Lower leg skin (tissue), 4 donors: Measurements from ENCODE around the gene P2RY4. TPM values are rescaled to one million over a fixed set of nuclear protein-coding genes. Genes with fewer than 3 reads are reported as not detected.
A peak's percentile ranks its signal among the peaks of the same experiment; 100 is the strongest.

Source experiments
- DNase-seq, 2 donors: peaks; one replicate each; pipeline ENCODE4 v3.0.0-alpha.2; 2019; ENCODE audit warnings: low spot score in 2 of 2
- H3K4me3 ChIP-seq: fragments of 200-600 bp; sonication (generic); 2 replicates; pipeline ENCODE4 v1.5.1; 2017; ENCODE audit warnings: mild to moderate bottlenecking, low read depth; ENCODE audit not compliant: poor library complexity, severe bottlenecking
- CTCF ChIP-seq, 3 donors: fragments of 450-650 bp; IDR thresholded peaks; one replicate each; pipeline ENCODE4 v1.5.1; 2016; ENCODE audit warnings: antibody characterized with exemption in 3 of 3, mild to moderate bottlenecking in 3 of 3, moderate library complexity in 2 of 3
- POLR2A ChIP-seq, 2 donors: fragments of 450-650 bp; IDR thresholded peaks; one replicate each; pipeline ENCODE4 v1.6.1; 2016 to 2017; ENCODE audit warnings: antibody characterized with exemption in 2 of 2, mild to moderate bottlenecking in 1 of 2, moderate library complexity in 1 of 2
- WGBS, 2 donors: methylation state at CpG; one replicate each; pipeline ENCODE4 v1.1.5; 2018; 5-methylcytosine and 5-hydroxymethylcytosine counted together
- intact Hi-C: fragments of 100-400 bp; cut with DNase I; formaldehyde crosslinking; loops from one replicate; pipeline ENCODE4 v1.15.0; 2023; ENCODE audit warnings: low total_unique reads
- total RNA-seq, 4 donors: library from RNA; depleted of rRNA; stranded (reverse); fragments of >200 nt; gene quantifications; one replicate each; pipeline ENCODE4 v1.1.0, GENCODE V29; 2016

P2RY4 gene
- total RNA-seq, 4 donors from 2014 or later, result 0.30 to 7.4 (median 3.9) TPM

- DNase-seq, result no peak
Measured at GRCh38 chrX:70264784-70265183, 4.8 kb upstream of the P2RY4 start.

DNA sequence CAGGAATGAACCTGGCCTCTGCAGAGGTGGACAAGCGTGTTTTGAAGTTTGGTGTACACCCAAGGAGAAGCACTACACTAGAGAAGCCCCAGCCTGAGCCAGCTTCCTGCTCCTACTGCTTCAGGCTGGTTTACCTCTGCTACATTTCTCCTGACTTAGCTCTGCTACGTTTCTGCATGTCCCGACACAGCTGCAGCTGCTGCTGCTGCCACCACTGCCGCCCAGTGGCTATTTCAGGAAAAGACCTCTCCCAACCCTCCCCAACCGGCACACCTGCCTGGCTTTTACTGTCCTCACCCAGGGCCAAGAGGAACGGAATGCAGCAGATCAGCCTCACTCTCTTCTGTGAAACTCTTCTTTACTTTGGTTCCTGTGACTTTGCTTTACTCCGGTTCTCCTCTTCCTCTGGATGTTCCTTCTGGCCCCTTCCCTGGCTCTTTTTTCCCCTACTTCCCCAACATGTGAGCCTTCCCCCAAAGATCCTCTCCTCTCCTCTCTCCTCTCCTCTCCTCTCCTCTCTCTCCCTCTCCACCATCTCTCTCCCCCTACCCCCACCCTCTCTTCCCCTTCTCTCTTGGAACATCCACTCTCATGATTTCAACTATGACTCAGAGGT lies 3.1 kb upstream of the P2RY4 start:
- peak in 1 of 2 donors; percentile 18 for DNase-seq
- TF ChIP-seq POLR2A (IDR thresholded peaks at IDR 0.05), result no peak
- TF ChIP-seq CTCF (IDR thresholded peaks at IDR 0.05), result no peak
- H3K4me3 ChIP-seq, result no peak overlapping the region
- intact Hi-C loops, result no loop called here
- 13 to 20% methylated on average over 7 of the region's 7 CpGs for WGBS, 2 donors

More at GRCh38 chrX:70264784-70265183, 4.8 kb upstream of the P2RY4 start:
- WGBS, 2 donors, result 62 to 65% methylated on average over 3 of the region's 3 CpGs
- TF ChIP-seq CTCF (IDR thresholded peaks at IDR 0.05) (no peak), POLR2A (IDR thresholded peaks at IDR 0.05) (no peak)
- intact Hi-C loops, result no loop called here
- H3K4me3 ChIP-seq, result no peak overlapping the region

DNA sequence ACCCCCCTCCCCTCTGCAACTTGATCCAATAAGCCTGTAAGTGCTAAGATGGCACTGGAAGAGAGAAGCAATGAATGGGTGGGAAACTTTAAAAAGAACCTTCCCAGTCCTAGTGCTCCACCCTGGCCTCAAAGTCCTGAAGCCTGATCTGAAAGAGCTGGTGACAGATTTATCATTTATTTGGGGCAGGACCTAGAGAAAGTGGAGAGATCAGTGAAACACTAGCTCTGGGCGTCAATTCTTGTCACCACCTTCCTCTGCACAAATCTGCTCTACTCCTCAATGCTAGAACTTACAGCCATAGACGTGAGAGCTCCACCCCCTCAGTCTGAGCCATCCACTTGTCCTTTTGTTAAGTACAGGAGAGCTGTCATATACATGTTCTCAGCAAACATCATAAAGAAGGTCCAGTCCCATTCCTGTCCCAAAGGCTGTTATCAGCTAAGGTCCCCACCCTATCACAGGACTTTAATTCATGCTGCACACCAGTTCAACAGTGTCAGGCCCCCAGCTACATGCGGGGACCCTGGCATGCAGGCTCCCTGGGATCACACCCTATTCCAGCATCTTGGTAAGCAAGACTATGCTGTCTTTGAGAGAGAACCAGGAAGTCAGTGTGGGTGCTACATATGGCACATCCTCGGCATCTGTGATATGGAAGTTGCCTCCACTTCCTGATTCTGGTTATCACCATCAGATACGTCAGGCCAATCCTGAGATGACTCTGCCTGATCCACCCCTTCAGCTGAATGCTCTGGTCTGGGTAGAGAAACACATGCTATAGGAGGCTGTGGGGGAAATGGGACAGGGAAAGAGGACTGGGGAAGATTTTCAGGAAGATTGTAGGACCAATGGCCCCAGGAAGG lies 2.3 kb downstream of the P2RY4 start:
- DNase-seq, result peak in 1 of 2 donors; percentile 26
- WGBS, 2 donors, result 70 to 87% methylated on average over 4 to 5 of the region's 5 CpGs
- intact Hi-C loops, result no loop called here
- TF ChIP-seq CTCF (IDR thresholded peaks at IDR 0.05) (no peak), POLR2A (IDR thresholded peaks at IDR 0.05) (no peak)
- H3K4me3 ChIP-seq, result no peak overlapping the region

- intact Hi-C loops, result no loop called here
Measured at GRCh38 chrX:70255452-70255851, 4.6 kb downstream of the P2RY4 start.

DNA sequence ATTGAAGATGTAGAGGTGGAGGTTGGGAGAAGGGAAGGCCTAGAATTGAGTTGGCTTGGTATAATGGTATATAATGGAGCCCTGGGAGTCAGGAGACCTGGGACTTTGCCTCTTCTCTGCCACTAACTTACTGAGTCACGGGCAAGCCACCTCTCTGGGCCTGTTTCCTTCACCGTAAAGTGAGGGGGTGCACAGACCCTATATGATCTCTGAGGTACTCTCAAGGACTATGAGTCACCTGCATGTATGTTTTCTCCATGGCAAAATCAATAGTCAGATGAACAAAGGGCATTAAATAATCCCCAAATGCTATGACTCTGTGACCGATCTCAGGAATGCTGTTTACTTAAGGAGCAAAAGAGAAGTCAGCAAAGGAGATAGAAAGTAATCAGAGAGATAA lies 5.1 kb downstream of the P2RY4 start:
- H3K4me3 ChIP-seq, result no peak overlapping the region
- 87 to 100% methylated on average over 3 of the region's 3 CpGs for WGBS, 2 donors
- no peak for DNase-seq
- intact Hi-C loops, result no loop called here
- TF ChIP-seq POLR2A (IDR thresholded peaks at IDR 0.05) (no peak), CTCF (IDR thresholded peaks at IDR 0.05) (no peak)

More at GRCh38 chrX:70255452-70255851, 4.6 kb downstream of the P2RY4 start:
- TF ChIP-seq POLR2A (IDR thresholded peaks at IDR 0.05), result no peak
- no peak for TF ChIP-seq CTCF (IDR thresholded peaks at IDR 0.05)
- DNase-seq, result no peak
- no peak overlapping the region for H3K4me3 ChIP-seq
- WGBS, 2 donors, result 54 to 73% methylated on average over 2 of the region's 2 CpGs
